ENCODE measurements around the gene LIMS4.
"Not testable (repeated sequence)": the region's sequence is repeated elsewhere in the genome, so short reads cannot be mapped to it uniquely, and the experiment has no call there.

GRCh38 chr2:110450951-110451350, 21.7 kb downstream of the LIMS4 start:
- not testable (repeated sequence) for TF ChIP-seq CTCF (IDR thresholded peaks at IDR 0.05; ENCODE audit: control extremely low read depth in 1 of 3, insufficient read depth in 1 of 3, low read depth in 1 of 3, low read length in 3 of 3); GABPA (IDR thresholded peaks at IDR 0.05; ENCODE audit: borderline replicate concordance, insufficient read depth, low read length); JUN (IDR thresholded peaks at IDR 0.05; ENCODE audit: low read depth, low read length); ATF3 (IDR thresholded peaks at IDR 0.05; ENCODE audit: insufficient read depth, low read depth, low read length); SIN3A (conservative IDR thresholded peaks at IDR 0.05 in 1 of 2, IDR thresholded peaks at IDR 0.05 in 1 of 2; ENCODE audit: low read depth in 1 of 2, low read length in 2 of 2); NRF1 (IDR thresholded peaks at IDR 0.05; ENCODE audit: low read depth, low read length)

All from H1 (cell line).